Activated CD4-positive, alpha-beta T cell treated with anti-CD3 and anti-CD28 coated beads, Interleukin-2, amount 50 U/mL, for 48 hours (primary cell): ENCODE measurements around the gene LRBA.
"Not testable (repeated sequence)": the region's sequence is repeated elsewhere in the genome, so short reads cannot be mapped to it uniquely, and the experiment has no call there.

Source experiments
- DNase-seq, 2 experiments: peaks; one replicate each; pipeline ENCODE4 v3.0.0-alpha.2; 2020

Gene LRBA

GRCh38 chr4:151013944-151014343 lies 1.1 kb downstream of the LRBA start:
- no peak for DNase-seq

- DNase-seq: no peak
These were observed 1.6 kb downstream of the LRBA start for GRCh38 chr4:151013491-151013890.

GRCh38 chr4:151012820-151013219 lies 2.3 kb downstream of the LRBA start:
- DNase-seq: peak in 1 of 2 experiments; percentile 32

GRCh38 chr4:151012376-151012775 lies 2.7 kb downstream of the LRBA start:
- DNase-seq: no peak

GRCh38 chr4:151004222-151004621 lies 10.9 kb downstream of the LRBA start:
- DNase-seq: no peak

- no peak for DNase-seq
These were observed 14.2 kb downstream of the LRBA start for GRCh38 chr4:151000747-151001429.

- DNase-seq: no peak
These were observed 16.0 kb downstream of the LRBA start for GRCh38 chr4:150999086-150999485.

GRCh38 chr4:150997141-150997540 lies 17.9 kb downstream of the LRBA start:
- no peak for DNase-seq

- DNase-seq: no peak
These were observed 20.4 kb downstream of the LRBA start for GRCh38 chr4:150994721-150995120.

- not testable (repeated sequence) for DNase-seq
These were observed 21.5 kb downstream of the LRBA start for GRCh38 chr4:150993577-150993976.

GRCh38 chr4:150990993-150991392 lies 24.1 kb downstream of the LRBA start:
- DNase-seq: no peak

- no peak for DNase-seq
These were observed 24.8 kb downstream of the LRBA start for GRCh38 chr4:150990250-150990649.

- no peak for DNase-seq
These were observed 26.8 kb downstream of the LRBA start for GRCh38 chr4:150988238-150988637.

- no peak for DNase-seq
These were observed 27.9 kb downstream of the LRBA start for GRCh38 chr4:150987204-150987603.

- peak; percentile 36 to 61 for DNase-seq
These were observed 29.0 kb downstream of the LRBA start for GRCh38 chr4:150986085-150986484.

- DNase-seq: no peak
These were observed 31.2 kb downstream of the LRBA start for GRCh38 chr4:150983851-150984250.

GRCh38 chr4:150982557-150983233 lies 32.4 kb downstream of the LRBA start:
- no peak for DNase-seq

- DNase-seq: no peak
These were observed 36.1 kb downstream of the LRBA start for GRCh38 chr4:150978738-150979575.

GRCh38 chr4:150976478-150977118 lies 38.5 kb downstream of the LRBA start:
- DNase-seq: no peak

GRCh38 chr4:150974750-150975149 lies 40.3 kb downstream of the LRBA start:
- no peak for DNase-seq

- DNase-seq: no peak
These were observed 40.8 kb downstream of the LRBA start for GRCh38 chr4:150974252-150974640.

GRCh38 chr4:150973626-150974251 lies 41.3 kb downstream of the LRBA start:
- DNase-seq: no peak

- DNase-seq: no peak
These were observed 42.5 kb downstream of the LRBA start for GRCh38 chr4:150972592-150972991.
